Cardiac fibroblast (primary cell): ENCODE data around the gene MAU2.
"Not testable (repeated sequence)": the region's sequence is repeated elsewhere in the genome, so short reads cannot be mapped to it uniquely, and the experiment has no call there.

Experiments
- DNase-seq, 2 donors: peaks; one replicate each; pipeline versions ENCODE4 v3.0.0 to v3.0.0-alpha.2; 2010; ENCODE audit warnings: low read depth in 2 of 2
- H3K4me3 ChIP-seq, 2 donors: replicated peaks in 1 of 2; 1 replicate in 1 of 2; 2 replicates in 1 of 2; pipeline ENCODE4 v1.5.1; 2011; ENCODE audit warnings: low read depth in 2 of 2, low read length in 2 of 2, mild to moderate bottlenecking in 2 of 2, moderate library complexity in 1 of 2
- CTCF ChIP-seq: IDR thresholded peaks from one replicate; pipeline ENCODE4 v1.5.1; 2011; ENCODE audit warnings: low read depth, mild to moderate bottlenecking, low read length, inconsistent platforms

The MAU2 gene

DNA sequence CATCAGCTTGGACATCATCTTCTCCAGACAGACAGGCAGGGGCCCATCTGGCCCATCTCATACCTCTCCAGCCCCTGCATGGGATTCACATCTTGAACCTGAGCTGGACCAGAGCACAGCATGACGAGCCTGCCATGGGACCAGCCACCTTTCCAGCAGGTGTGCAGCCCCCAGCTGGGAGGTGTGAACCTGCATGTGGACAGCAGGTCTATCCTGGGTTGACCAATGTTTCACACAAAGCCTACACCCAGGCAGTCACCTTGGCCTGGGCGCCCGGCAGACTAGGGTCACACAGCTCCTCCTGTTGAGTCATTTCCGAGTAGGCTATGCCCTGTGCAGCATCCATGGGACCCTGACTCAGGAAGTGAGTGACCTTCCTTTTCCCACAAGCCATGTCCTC is 41.4 kb downstream of the MAU2 start:
- H3K4me3 ChIP-seq = no peak overlapping the region
- no peak for DNase-seq
- TF ChIP-seq CTCF = no peak

DNA sequence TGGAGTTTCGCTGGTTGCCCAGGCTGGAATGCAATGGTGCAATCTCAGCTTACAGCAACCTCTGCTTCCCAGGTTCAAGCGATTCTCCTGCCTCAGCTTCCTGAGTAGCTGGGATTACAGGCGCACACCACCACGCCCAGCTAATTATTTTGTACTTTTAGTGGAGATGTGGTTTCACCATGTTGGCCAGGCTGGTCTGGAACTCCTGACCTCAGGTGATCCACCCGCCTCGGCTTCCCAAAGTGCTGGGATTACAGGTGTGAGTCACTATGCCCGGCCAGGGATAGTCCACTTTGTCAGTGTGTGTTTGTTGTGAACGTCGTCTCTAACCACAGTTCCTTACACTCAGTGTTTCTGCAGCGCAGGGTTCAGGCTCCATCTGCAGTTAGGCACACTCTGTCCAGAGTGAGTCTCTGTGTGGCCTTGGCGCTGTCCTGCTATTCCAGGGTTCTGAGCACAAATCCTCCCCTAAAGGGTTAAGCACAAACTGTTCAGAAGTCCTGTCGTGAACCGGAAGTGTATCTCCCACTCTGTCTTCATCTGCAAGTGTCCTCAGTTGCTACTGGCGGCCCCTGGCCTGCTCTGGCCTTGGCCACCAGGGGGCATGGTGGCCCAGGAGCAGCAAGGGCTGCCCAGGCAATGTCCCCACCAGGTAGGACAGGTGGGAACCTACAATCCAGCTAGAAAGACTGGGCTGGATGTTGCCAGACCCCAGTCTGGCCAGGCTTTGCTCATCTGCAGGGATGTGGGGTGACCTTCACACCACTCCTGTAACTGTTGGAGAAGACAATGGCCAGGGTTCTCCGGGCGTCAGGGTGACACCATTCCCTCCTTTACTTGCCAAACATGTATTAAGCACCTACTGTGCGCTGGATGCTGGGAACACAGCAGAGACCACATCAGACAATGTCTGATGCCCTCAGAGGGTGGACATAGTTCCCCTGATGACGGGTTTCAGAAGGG is 46.1 kb downstream of the MAU2 start:
- H3K4me3 ChIP-seq = no peak overlapping the region
- DNase-seq = peak; percentile 79 to 80
- TF ChIP-seq CTCF = peak; percentile 98

- TF ChIP-seq CTCF = no peak
- no peak overlapping the region for H3K4me3 ChIP-seq
- DNase-seq = no peak
Measured at GRCh38 chr19:19368087-19368486, 47.5 kb downstream of the MAU2 start.

DNA sequence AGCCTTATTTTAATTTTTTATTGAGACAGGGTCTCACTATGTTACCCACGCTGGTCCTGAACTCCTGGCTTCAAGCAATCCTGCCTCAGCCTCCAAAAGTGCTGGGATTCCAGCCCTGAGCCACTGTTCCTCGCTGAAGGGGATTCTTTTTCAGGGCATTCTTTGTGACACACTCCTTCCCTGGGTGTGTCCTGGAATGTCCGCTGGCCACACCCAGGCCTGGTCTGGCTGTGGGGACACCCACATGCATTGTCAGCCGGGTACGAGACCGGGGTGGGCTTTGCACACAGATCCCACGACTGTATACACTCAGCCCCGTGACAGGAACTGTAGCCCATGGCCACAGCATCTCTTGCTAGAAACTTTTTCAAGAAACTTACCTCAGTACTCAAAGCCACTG is 50.4 kb downstream of the MAU2 start:
- TF ChIP-seq CTCF = no peak
- DNase-seq = no peak
- H3K4me3 ChIP-seq = no peak overlapping the region

GRCh38 chr19:19372656-19373416 is 52.2 kb downstream of the MAU2 start:
- H3K4me3 ChIP-seq = no peak overlapping the region
- no peak for TF ChIP-seq CTCF
- DNase-seq = peak; percentile 60 to 78

- H3K4me3 ChIP-seq = no peak overlapping the region
- no peak for DNase-seq
- no peak for TF ChIP-seq CTCF
Measured at GRCh38 chr19:19379527-19379926, 58.9 kb downstream of the MAU2 start.

DNA sequence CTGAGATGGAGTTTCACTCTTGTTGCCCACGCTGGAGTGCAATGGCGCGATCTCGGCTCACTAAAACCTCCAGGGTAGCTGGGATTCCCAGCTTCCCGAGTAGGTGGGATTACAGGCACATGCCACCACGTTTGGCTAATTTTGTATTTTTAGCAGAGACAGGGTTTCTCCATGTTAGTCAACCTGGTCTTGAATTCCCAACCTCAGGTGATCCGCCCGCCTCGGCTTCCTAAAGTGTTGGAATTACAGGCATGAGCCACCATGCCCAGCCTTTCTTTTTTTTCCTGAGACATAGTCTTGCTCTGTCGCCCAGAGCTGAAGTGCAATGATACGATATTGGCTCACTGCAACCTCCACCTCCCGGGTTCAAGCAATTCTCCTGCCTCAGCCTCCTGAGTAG is 59.7 kb downstream of the MAU2 start:
- not testable (repeated sequence) for H3K4me3 ChIP-seq, DNase-seq
